Fibroblast of gingiva (primary cell): ENCODE data around the gene RSRC1.
A peak's percentile ranks its signal among the peaks of the same experiment; 100 is the strongest.
"Not testable (repeated sequence)": the region's sequence is repeated elsewhere in the genome, so short reads cannot be mapped to it uniquely, and the experiment has no call there.

Experiments used
- DNase-seq: peaks from one replicate; pipeline ENCODE4 v3.0.0-alpha.2; 2011; ENCODE audit warnings: low read depth

RSRC1 gene, protein sequence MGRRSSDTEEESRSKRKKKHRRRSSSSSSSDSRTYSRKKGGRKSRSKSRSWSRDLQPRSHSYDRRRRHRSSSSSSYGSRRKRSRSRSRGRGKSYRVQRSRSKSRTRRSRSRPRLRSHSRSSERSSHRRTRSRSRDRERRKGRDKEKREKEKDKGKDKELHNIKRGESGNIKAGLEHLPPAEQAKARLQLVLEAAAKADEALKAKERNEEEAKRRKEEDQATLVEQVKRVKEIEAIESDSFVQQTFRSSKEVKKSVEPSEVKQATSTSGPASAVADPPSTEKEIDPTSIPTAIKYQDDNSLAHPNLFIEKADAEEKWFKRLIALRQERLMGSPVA

DNA sequence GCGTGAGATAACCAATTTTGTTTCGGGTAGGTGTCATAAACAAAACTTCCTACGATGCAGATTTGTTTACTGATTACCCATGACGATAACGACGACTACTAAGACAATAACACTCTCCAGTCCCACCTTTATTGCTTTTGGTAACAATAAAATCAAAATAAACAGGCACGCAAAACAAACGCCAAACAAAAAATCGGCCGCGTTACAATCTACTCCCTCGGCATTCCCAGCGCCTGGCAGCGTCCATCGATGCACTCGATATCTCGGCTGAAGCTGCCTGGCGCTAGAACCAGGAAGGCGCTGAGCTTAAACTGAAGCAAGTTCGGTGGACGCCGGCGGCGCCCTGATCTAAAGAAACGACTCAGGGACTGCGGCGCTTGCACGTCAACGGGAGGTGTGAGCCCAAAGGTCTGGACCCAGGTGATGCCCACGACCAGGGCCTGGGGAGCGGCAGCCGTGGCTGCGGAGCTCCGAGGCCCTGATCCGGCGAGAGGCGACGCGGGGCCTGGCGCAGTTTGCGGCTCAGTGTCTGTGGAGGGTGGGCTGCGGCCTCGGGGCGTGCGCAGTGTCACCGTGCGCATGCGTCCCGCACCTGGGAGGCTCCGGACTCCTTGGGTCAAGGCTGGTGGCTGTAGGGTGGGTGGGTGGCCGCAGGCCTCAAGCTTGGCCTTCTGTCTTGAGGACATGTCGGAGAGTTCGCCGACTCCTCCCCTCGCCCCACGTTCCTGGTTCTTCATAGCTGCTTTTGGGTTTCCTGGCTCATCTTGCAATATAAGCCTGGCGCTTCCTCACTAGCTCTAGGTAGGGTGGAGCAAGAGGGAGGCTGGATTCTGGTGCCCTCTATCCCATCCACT, at the start of gene RSRC1:
RSRC1 (plus strand) TSS at position 286 of the 854 bp plus-strand sequence. CDS start 12,016 bp downstream, outside the sequence.
- DNase-seq = peak; percentile 89

DNA sequence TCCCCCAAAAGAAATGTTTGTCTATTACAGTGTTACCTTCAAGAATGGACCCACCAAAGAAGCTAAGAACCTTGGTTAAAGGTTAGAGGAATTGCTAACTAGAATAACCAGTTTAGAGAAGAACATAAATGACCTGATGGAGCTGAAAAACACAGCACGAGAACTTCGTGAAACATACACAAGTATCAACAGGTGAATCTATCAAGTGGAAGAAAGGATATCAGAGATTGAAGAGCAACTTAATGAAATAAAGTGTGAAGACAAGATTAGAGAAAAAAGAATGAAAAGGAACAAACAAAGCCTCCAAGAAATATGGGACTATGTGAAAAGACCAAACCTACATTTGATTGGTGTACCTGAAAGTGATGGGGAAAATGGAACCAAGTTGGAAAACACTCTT, 44.3 kb upstream of the RSRC1 start:
- DNase-seq = not testable (repeated sequence)

DNA sequence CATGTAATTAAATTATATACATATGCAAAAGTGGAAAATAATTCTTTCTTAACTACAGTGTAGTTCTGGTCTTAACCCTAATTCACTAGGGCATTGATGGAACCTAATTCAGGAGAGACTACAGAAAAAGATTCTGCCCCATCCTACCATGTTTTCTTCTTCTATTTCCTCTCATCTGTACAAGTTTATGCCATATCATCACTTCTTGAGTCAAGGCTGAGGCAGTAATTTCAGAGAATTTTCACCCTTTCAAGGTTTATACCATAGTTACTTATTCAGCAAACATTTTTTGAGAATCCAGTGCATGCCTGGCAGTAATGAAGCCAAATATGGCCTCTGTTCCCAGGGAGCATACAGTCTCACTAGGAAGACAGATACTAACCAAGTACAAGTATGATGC, 37.1 kb upstream of the RSRC1 start:
- no peak for DNase-seq

DNA sequence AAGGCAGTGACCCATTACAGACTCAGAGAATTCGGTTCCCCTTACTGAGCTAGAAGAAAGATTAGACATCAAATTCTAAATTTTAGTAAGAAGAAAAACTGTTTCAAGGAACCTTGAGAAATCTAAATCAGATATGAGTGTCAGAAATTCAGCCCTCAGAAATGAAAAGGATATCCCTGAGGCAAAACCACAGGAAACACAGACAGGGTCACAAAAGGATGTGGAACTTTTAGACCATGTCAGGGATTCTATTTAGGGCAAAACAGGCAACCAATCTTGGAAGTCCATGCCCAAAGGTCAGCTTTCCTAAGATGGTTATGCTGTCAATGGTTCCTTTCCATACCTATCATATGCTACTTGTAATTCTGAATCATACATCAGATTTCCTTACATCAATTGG, 35.3 kb upstream of the RSRC1 start:
- DNase-seq = no peak

DNA sequence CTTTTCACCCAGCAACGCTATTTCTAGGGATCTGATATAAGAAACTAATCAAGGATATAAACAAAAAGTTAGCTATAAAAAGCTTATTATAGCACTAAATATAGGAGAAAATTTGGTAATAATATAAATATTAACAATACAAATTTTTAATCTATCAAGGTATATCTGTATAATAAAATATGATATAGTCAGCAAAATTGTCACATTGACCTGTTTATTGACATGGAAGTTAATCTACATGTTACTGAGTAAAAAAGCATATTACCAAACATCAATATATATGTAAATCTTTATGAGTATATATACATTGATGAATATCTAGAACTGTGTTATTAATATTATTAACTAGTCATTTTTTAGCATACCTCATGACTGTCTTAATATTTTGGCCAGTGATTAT, 30.3 kb upstream of the RSRC1 start:
- DNase-seq = no peak

DNA sequence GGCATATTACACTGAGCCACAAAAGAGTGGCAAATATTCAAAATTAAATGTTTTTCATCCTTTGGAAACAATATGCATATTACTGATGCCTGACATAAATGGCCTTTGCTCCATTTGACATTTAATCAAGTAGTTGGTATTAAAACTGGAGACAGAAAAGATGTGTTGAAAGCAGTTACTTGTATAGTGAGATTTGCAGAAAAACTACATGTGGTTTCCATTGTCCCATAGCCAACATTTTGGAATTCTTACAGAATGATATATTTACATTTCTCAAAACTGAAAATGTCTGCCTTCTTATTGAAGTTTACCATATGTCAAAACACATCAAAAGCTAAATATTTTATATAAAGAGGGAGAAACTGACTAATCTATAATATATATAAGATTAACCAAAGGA, 25.2 kb upstream of the RSRC1 start:
- DNase-seq = peak; percentile 47

DNA sequence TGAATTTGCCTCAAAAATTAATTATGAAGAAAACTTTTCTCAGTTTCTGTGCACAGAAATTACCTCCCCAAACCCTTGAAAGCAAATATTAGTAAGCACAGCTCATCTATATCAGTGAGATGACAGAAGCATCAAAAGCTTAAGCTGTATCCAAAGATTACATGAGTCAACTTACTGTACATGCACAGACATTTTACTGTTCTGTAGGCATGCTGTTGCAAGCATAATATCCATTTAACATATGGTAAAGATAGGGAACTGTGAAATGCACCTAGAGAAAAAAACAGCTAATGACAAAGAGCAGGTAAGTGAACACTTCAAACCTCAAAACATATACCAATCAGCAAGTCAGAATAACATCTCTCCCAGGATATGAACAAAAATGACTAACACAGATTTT, 24.5 kb upstream of the RSRC1 start:
- no peak for DNase-seq

DNA sequence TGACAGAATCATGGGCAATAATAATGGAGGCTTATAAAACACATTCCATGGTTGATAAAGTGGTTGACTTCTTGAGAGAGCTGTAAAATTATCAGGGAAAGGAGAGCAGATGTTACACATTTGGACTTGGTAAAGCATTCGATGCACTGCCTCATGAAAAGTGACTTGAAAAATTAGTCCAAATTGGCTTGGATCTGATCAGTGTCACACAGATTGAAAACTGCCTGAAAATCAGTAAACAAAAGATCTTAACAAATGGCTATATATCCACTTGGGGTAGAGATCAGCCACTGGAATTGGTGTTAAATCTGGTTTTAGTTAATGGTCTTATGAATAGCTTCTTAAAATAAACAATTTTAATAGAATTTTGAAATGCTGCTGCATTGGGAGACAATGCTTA, 24.0 kb upstream of the RSRC1 start:
- DNase-seq = no peak

DNA sequence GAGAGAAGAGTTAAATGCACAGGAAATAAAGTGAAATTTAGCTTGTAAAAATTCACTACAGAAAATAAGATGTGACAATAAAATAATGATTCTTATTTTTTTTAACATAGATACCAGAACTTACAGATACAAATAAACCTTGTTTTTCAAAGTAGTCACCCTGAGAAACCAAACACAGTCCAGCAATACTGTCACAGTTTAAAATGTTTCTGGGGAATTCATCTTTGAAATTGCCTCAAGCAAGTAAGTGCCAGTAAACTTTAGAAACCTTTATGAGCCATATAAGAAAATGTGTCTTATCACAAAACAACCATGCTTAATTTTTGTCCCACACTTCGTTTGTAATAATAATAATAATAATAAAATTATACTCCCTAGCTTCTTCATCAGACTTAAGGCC, 23.5 kb upstream of the RSRC1 start:
- DNase-seq = no peak

DNA sequence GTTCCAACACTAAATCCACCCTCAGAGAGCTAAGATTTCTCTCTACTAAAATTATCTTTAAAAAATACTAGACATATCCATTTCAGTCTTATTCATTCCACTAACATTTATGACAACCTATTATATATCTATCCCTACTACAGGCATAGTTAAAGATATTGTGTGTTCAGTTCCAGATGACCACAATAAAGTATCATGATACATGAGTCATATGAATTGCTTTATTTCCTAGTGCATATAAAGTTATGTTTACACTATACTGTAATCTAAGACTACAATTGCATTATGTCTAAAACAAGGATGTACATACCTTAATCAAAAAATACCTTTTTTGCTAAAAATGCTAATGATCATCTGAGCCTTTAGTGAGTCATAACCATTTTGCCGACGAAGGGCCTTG, 23.1 kb upstream of the RSRC1 start:
- DNase-seq = peak; percentile 73

DNA sequence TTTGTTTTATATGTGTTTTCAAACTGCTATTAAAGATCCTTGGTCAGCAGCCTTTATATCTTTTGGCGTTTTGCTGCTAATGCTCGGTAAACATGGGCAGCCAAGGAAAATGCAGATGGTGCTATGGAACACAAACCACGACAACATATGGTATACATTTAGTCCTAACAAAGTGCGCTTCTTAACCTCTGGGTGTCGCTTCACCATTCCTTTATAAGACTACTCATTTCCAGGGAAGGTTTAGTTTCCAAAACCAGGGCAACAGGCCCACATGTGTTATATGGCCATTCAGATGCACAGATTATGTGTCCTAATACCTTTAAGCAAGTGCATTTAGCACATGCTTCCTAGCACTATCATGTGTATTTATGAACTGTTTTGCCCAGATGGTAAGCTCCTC, 18.4 kb upstream of the RSRC1 start:
- DNase-seq = peak; percentile 41

DNA sequence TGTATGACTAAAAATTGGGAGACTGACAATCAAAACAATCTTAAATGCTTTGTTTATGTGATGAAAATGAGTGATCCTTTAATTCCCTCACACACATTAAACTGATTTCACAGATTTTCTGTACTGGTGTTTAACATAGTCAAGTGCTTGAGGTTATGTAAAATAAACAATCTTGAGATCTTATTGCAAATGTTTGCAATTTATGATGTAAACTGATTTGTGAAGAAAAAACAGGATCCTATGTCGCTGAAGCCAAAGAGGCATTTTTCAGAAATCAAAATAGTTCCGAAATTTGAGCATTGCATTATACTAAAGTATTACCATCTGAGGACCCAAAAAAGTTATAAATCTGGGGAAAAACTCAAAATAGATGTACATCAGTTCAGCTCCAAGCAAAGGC, 16.4 kb upstream of the RSRC1 start:
- DNase-seq = peak; percentile 86

DNA sequence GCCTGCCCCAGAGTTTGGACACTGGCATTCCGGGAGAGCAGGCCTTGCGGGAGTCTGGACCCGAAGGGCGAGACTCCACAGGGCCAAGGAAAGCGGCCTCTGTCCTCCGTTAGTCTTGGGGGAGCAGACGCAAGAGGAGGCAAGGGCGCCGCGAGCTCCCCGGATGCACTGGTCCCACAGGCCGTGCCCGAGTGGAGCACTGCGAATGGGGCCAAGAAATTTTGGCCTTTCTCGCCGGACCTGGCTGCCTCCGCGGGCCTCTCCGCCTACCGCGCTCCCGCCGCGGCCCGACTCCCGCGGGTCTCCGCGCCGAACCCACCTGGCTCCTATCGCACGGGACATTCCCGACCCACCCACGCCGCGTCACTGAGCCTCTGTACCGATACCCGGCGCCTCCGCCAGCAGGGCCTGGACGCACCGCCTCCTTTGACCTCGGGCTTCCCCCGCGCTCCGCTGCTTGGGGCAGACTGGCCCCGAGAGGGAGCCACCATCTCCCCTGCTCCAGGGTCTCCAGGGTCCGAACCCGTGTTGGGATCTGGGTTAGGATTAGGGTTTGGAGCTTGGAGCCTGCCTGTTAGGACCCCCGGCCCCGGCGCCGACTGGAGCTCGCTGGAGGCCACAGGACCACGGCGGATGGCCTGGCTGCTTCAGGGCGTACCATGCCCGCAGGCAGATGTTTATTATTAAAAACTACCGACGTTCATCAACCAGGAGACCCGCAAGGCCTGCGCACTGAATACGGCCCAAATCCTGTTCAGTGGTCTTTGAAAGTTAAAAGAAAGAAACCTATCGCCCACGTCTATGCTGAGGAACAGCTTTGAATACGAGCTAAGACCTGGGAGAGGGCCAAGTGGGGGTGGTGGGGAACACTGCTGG, 15.4 kb upstream of the RSRC1 start:
- no peak for DNase-seq

DNA sequence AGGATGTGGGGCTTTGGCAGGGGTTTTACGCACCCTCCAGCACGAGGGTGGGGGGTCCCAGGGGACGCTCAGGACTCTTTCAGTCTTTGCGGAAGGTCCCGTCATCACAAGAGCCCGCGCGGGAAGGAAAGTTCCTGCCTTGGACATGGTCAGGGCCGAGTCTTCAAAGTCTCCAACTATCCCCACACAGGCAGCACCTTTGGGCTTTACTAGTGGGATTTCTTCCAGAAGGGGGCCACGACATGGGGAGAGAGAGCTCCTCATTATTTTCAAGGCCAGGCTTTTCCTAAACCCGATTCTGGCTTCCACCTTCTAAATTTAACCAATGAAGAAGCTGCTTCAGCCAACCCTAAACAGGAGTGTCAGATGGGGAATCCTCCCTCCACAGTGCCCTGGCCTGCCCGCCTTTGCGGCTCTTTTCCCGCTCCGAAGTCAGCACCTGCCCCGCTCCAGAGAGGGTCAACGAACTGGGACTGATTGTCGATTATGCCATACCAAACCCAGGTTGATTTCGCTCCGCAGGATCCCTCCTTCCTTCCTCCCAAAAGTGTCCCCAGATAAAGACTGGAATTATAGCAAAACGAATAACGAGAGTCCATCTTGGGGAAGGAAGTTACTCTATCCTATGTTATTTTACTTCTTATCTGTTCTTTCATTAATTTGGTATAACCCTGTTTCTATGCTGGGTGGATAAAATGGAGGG, 14.6 kb upstream of the RSRC1 start:
- DNase-seq = no peak

DNA sequence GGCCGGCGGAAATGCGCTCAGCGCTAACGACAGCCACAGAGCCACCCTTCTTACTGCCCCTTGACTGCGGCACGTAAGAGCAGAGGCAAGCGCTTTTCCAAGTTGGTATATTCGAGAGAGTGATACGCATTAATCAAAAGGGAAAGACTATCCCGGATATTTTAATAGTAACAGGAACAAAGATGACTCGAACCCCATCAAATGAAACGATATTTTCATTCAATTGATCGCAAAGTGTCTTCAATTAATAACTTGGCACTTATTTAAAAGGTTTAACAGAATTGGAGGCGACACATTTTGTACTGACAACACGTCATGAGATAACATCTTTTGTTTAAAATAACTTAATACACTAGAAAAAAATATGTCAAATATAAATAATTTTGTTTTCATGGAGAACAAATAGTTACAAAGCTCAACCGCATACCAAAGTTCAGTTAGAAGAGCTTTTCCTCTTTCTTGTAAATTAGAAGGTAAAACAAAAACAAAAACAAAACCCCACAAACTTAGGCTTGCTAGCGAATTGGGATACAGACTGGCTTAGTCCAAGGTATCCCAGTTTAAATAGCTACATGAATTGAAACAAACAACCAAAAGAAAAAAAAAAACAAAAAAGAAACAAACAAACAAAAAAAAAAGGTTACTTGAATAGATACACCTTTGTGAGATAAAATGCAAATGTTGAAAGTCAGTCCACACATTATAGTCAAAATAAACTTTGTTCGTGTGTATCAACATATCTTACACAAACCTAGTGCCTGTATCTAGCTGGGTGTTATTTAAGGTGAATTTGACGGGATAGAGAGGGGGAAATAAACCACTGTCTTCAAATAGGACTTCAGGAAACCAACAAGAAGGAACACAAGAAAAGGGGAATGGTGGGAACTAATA, 13.8 kb upstream of the RSRC1 start:
- DNase-seq = no peak

DNA sequence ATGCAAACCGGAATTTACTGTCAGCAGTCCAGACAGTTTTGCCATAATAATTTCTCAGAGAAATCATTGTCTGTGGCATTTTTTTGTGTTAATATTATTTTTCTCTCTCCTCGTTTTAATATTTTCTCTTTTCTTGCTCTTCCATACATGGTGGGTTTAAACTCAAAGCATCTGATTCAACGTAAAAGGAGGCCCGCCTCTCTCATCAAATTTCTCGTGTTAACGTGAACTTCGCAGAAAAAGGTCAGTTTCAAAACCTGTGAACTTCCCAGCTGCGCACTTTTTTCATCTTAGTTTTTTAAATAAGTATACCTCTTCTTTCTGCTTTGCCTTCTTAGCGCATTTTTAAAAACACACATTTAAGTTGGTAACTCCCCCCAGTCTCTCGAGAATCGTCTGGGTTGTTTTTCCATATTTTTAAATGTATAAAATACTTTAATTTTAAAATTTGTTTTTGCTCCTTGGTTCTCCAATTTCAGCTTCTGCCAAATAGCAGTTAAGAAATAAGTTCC, 12.8 kb upstream of the RSRC1 start:
- no peak for DNase-seq

DNA sequence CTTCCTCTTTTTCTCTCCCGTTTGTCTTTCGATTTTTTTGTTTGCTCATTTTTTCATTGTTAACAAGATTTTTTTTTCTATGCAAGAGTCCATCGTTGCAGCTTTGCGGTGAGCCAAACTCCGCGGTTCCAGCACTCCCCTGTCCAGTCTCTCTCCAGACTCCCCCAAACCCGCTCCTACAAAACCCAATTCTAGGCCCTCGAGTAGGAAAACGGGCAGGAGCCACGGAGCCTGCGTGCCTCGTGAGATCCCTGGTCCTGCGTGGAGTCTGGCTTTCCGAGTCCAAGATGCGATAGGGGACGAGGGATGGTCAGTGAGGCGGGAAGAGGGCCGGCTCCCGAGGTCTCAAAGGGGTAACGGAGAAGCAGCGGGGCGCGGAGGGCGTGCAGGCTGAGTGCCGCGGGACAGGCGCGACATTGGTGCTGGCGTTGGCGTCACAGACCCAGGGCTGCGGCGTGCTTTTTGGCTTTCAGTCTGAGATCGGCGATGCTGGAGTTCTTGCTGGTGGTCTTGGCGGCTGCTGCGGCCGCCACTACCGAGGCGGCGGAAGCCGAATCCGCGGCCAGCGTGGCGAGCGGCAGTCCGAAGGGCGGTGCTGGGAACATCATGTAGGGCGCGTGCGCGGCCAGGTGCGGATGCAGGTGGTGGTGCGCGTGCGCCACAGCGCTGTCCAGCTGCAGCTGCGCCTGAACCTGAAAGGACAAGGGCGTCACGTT, 12.1 kb upstream of the RSRC1 start:
- no peak for DNase-seq

DNA sequence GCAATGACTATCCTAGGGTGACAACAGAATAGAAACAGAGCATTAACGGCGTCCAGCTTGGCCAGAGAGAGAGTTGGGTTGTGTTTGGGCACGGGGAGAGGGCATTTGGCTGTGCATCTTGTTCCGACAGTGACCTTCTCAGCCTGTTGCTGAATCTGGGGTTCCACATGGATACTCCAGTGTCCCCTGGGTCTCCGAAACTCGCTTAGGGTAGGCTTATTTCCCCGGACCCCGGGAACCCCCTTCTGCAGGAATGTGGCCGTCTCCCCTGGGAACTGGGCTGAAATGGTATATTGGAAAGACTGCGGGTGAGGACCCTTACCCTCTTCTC, 11.6 kb upstream of the RSRC1 start:
- DNase-seq = no peak

DNA sequence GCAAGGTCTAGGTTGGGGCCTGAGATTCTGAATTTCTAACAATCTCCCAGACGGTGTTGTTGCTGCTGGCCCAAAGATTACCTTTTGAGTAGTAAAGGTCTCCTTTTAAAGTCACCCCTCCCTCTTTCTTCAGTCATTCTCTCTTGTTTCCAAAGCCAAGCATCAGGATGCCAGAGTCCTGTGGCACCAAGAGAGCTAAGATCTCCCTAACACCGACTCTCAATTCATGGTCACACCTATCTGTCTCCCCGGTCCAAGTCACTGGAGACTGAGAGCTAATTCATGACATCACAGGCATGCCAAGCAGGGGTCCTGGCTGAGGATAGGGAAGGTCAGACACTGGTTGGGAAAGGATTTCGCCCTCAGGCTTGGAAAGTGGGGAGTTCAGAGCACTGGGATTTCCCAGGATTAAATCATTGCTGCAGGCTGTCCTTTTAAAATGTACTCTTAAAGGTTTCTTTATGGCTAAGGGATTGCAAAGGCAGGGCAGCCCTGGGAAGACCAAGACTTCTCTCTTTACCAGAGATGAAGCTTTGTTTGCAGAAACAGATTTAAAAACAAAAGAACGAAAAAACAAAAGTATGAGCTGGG, 11.0 kb upstream of the RSRC1 start:
- DNase-seq = no peak

DNA sequence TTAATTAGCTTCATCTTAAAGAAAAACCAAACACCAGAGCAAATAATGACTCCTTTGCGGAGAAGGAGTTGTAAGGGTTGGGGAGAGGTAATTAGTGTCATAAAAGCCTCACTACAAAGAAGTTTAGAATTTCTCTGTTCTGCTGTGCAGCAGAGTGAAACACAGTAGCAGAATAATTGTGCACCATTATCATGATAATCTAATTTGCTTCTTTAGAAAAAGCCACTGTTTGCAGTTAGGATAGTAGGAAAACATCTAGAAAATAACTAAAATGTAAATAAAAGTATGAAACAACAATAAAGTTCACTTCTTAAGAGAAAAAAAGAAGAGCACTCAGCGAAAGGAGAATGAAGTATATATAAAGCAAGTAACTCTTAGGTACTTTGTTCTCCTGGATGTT, 9.2 kb upstream of the RSRC1 start:
- no peak for DNase-seq
